Activated CD4-positive, alpha-beta T cell treated with anti-CD3 and anti-CD28 coated beads for 4 hours (primary cell): ENCODE results near the gene ZNF649.
"Not testable (repeated sequence)": the region's sequence is repeated elsewhere in the genome, so short reads cannot be mapped to it uniquely, and the experiment has no call there.

Experiments
- DNase-seq, 2 donors: peaks; one replicate each; pipeline ENCODE4 v3.0.0-alpha.2; 2020

ZNF649 gene

GRCh38 chr19:51904331-51905165, at the start of gene ZNF649:
Gene ZNF649 (minus strand): TSS chr19:51905017. CDS start chr19:51900107, 4,910 bp downstream.
- DNase-seq, result peak; percentile 79 to 80

GRCh38 chr19:51948975-51949374, 44.2 kb upstream of the ZNF649 start:
- no peak for DNase-seq

- DNase-seq, result no peak
These were observed 41.8 kb upstream of the ZNF649 start for GRCh38 chr19:51946602-51947001.

- DNase-seq, result no peak
These were observed 40.2 kb upstream of the ZNF649 start for GRCh38 chr19:51944798-51945552.

- no peak for DNase-seq
These were observed 34.1 kb upstream of the ZNF649 start for GRCh38 chr19:51938936-51939335.

GRCh38 chr19:51931921-51932320, 27.1 kb upstream of the ZNF649 start:
- no peak for DNase-seq

GRCh38 chr19:51927859-51928258, 23.0 kb upstream of the ZNF649 start:
- no peak for DNase-seq

GRCh38 chr19:51926784-51927741, 22.2 kb upstream of the ZNF649 start, which contains the start of gene ZNF613:
Gene ZNF613 (plus strand): TSS chr19:51927472. CDS start chr19:51936221, 8,749 bp downstream.
- peak; percentile 85 to 89 for DNase-seq

- no peak for DNase-seq
These were observed 21.6 kb upstream of the ZNF649 start for GRCh38 chr19:51926426-51926783.

- no peak for DNase-seq
These were observed 17.1 kb upstream of the ZNF649 start for GRCh38 chr19:51921949-51922348.

- DNase-seq, result no peak
These were observed 14.8 kb upstream of the ZNF649 start for GRCh38 chr19:51919606-51920005.

GRCh38 chr19:51916167-51916566, 11.3 kb upstream of the ZNF649 start:
- no peak for DNase-seq

GRCh38 chr19:51915324-51915867, 10.6 kb upstream of the ZNF649 start:
- DNase-seq, result no peak

GRCh38 chr19:51907981-51908380, 3.2 kb upstream of the ZNF649 start:
- not testable (repeated sequence) for DNase-seq

GRCh38 chr19:51906108-51906507, 1.3 kb upstream of the ZNF649 start:
- DNase-seq, result not testable (repeated sequence)

GRCh38 chr19:51905639-51906038, 822 bp upstream of the ZNF649 start:
- not testable (repeated sequence) for DNase-seq

- no peak for DNase-seq
These were observed 389 bp upstream of the ZNF649 start for GRCh38 chr19:51905206-51905605.

GRCh38 chr19:51903192-51903591, 1.6 kb downstream of the ZNF649 start:
- no peak for DNase-seq

GRCh38 chr19:51901860-51902259, 3.0 kb downstream of the ZNF649 start:
- no peak for DNase-seq

GRCh38 chr19:51891193-51891747, 13.5 kb downstream of the ZNF649 start:
- no peak for DNase-seq

GRCh38 chr19:51889934-51890333, 14.9 kb downstream of the ZNF649 start:
- no peak for DNase-seq
